Activated T-helper 17 cell treated with anti-CD3 and anti-CD28 coated beads, Interleukin-2, amount 50 U/mL, for 72 hours (primary cell): ENCODE data around the gene PPP3CB. TPM values are rescaled to one million over a fixed set of nuclear protein-coding genes. Genes with fewer than 3 reads are reported as not detected.
A peak's percentile ranks its signal among the peaks of the same experiment; 100 is the strongest.

Experiments used
- ATAC-seq: fragments of 150-1000 bp; cut with Tn5 transposase; replicated peaks from 2 replicates; pipeline ENCODE4 v1.10.0; 2021; ENCODE audit warnings: mild to moderate bottlenecking, moderate library complexity
- H3K27ac Mint-ChIP-seq: one replicate; pipeline ENCODE4 v1.8.0; 2022; ENCODE audit warnings: mixed read lengths
- H3K27me3 Mint-ChIP-seq: one replicate; pipeline ENCODE4 v1.8.0; 2022; ENCODE audit warnings: mixed read lengths
- H3K36me3 Mint-ChIP-seq: one replicate; pipeline ENCODE4 v1.8.0; 2022; ENCODE audit warnings: low read depth, mild to moderate bottlenecking, mixed read lengths
- H3K4me1 Mint-ChIP-seq: one replicate; pipeline ENCODE4 v1.8.0; 2022; ENCODE audit warnings: mixed read lengths
- H3K4me3 Mint-ChIP-seq: one replicate; pipeline ENCODE4 v1.8.0; 2022; ENCODE audit warnings: mild to moderate bottlenecking, mixed read lengths
- H3K9me3 Mint-ChIP-seq: one replicate; pipeline ENCODE4 v1.8.0; 2022; ENCODE audit warnings: mixed read lengths
- total RNA-seq, 2 donors: library from RNA; stranded (reverse); gene quantifications; one replicate each; pipeline ENCODE4 v1.2.3, GENCODE V29; 2022

PPP3CB gene
- total RNA-seq, 2 donors from 2014 or later = 43.9 to 50.1 TPM

DNA sequence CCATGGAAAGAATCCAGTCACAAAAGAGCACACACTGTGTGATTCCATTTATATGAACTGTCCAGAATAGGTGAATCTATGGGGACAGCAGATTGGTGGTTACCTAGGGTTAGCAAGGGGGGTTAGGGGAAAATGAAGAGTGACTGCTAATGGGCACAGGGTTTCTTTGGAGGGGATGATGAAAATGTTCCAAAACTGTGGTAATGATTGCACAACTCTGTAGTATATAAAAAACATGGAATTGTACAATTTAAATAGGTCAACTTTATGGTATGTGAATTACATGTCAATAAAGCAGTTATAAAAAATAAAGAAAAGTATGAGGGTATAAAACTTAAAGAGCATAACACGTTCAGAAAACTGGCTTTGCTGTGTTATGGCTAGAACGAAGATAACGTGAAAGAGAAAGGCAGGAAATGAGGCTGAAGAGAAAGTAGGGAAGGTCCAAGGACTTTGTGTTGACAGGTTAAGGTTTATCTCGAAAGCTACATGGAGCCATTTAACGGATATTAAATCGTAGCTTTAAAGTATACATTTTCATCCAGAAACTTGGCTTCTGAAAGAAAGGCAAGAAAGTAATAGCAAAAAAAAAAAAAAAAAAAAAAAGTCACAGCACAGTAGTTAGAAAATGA lies 36.0 kb downstream of the PPP3CB start:
- peaks cover 63% of the 10 kb centered on the region for H3K36me3 Mint-ChIP-seq
- no peaks in the 10 kb centered on the region for H3K27me3 Mint-ChIP-seq
- H3K9me3 Mint-ChIP-seq = no peaks in the 10 kb centered on the region
- no peak for ATAC-seq
- peak overlapping the region; percentile 27 for H3K27ac Mint-ChIP-seq
- H3K4me1 Mint-ChIP-seq = peaks cover 5% of the 10 kb centered on the region
- no peak overlapping the region for H3K4me3 Mint-ChIP-seq

- H3K9me3 Mint-ChIP-seq = no peaks in the 10 kb centered on the region
- H3K36me3 Mint-ChIP-seq = peaks cover 71% of the 10 kb centered on the region
- H3K4me3 Mint-ChIP-seq = no peak overlapping the region
- no peaks in the 10 kb centered on the region for H3K27me3 Mint-ChIP-seq
- H3K4me1 Mint-ChIP-seq = no peaks in the 10 kb centered on the region
- H3K27ac Mint-ChIP-seq = no peak overlapping the region
- ATAC-seq = no peak
These were observed 39.5 kb downstream of the PPP3CB start for GRCh38 chr10:73456187-73456890.

DNA sequence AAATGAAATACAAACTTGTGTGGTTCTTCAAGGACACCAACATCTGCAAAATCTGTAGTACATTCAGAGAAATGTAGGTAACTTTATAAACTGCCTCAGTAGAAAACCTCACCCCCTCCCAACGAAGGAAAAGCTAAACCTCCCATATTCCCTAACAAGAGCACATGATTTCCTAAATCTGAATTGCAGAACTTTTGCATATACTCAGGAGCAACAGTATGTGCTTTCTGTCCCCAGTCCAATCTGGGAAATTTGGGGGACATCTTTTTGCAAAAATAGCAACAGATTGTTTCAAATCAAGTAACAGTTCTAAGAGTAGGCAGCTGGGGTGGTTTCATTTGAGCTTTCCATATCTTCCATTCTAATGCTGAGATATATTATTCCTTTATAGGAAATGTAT lies 46.7 kb downstream of the PPP3CB start:
- H3K27ac Mint-ChIP-seq = no peak overlapping the region
- no peaks in the 10 kb centered on the region for H3K27me3 Mint-ChIP-seq
- no peaks in the 10 kb centered on the region for H3K9me3 Mint-ChIP-seq
- no peaks in the 10 kb centered on the region for H3K4me1 Mint-ChIP-seq
- H3K36me3 Mint-ChIP-seq = peaks cover 68% of the 10 kb centered on the region
- ATAC-seq = no peak
- no peak overlapping the region for H3K4me3 Mint-ChIP-seq

DNA sequence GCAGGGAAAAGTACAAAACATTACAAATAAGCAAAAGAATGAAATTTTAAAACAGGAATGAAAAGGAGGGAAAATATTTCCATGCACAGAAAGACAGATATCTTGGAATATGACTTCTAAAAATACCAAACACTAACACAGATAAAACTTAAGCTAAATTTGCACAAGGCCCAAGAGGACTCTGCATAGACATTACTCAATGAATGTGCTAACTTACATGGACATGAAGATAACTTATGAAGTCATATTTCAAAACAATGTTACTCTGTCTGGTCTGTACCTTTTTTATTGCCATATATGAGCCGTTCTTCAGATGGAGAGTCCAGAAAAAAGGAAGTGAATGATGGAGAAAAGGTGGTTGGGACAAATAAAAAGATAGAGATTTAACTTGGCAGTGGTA lies 47.4 kb downstream of the PPP3CB start:
- H3K36me3 Mint-ChIP-seq = peaks cover 66% of the 10 kb centered on the region
- no peak for ATAC-seq
- no peaks in the 10 kb centered on the region for H3K9me3 Mint-ChIP-seq
- H3K27me3 Mint-ChIP-seq = no peaks in the 10 kb centered on the region
- no peaks in the 10 kb centered on the region for H3K4me1 Mint-ChIP-seq
- H3K4me3 Mint-ChIP-seq = no peak overlapping the region
- peak overlapping the region; percentile 54 for H3K27ac Mint-ChIP-seq

DNA sequence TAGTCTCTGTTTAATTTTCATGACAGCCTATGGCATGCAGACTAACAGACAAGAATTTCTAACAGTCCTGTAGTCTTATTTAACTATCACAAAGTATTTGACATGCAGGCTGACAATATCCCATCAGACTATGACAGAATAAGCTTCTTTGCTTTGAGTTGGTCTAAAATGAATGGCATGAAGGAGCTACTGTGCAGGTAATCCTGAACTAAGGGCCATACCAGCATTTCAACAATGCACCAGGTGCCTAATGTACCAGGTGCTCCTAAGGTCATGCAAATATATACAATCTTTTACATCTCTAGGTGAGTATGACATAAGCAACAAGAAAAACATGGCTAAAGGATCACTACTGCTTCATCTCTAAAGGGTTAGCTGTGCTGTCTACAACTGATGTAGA lies 48.9 kb downstream of the PPP3CB start:
- Mint-ChIP-seq H3K9me3 (no peaks in the 10 kb centered on the region), H3K36me3 (peaks cover 63% of the 10 kb centered on the region), H3K4me3 (no peak overlapping the region), H3K4me1 (no peaks in the 10 kb centered on the region), H3K27me3 (no peaks in the 10 kb centered on the region), H3K27ac (no peak overlapping the region)
- ATAC-seq = no peak

DNA sequence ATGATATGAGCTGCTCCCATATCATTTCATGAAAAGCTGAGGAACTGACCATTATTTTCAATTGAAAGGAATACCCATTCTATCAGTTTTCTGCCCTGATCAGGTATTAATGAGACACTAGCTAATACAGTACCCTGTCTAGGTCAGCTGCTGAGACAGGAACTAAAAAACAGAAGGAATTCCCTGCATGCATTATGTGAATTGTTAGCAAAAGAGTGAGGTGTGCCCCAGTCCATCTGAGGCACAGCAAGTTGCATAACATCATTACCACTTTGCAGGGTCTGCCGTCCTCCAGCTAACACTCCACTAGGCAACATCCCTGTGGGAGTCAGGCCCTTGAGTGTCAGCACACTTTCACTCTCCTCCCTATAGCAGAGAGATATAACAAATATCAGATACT lies 51.4 kb downstream of the PPP3CB start:
- Mint-ChIP-seq H3K4me1 (peaks cover 5% of the 10 kb centered on the region), H3K4me3 (no peak overlapping the region), H3K27ac (no peak overlapping the region), H3K9me3 (no peaks in the 10 kb centered on the region), H3K36me3 (peaks cover 77% of the 10 kb centered on the region), H3K27me3 (no peaks in the 10 kb centered on the region)
- ATAC-seq = no peak

GRCh38 chr10:73439605-73440312 lies 56.1 kb downstream of the PPP3CB start:
- ATAC-seq = peak; percentile 96
- H3K4me1 Mint-ChIP-seq = peaks cover 15% of the 10 kb centered on the region
- H3K36me3 Mint-ChIP-seq = peaks cover 78% of the 10 kb centered on the region
- peak overlapping the region; percentile 37 for H3K27ac Mint-ChIP-seq
- no peaks in the 10 kb centered on the region for H3K27me3 Mint-ChIP-seq
- no peaks in the 10 kb centered on the region for H3K9me3 Mint-ChIP-seq
- no peak overlapping the region for H3K4me3 Mint-ChIP-seq

- Mint-ChIP-seq H3K9me3 (no peaks in the 10 kb centered on the region), H3K36me3 (peaks cover 71% of the 10 kb centered on the region), H3K4me3 (no peak overlapping the region), H3K27me3 (no peaks in the 10 kb centered on the region), H3K27ac (peak overlapping the region; percentile 37), H3K4me1 (peaks cover 18% of the 10 kb centered on the region)
- ATAC-seq = no peak
These were observed 56.8 kb downstream of the PPP3CB start for GRCh38 chr10:73439055-73439454.

DNA sequence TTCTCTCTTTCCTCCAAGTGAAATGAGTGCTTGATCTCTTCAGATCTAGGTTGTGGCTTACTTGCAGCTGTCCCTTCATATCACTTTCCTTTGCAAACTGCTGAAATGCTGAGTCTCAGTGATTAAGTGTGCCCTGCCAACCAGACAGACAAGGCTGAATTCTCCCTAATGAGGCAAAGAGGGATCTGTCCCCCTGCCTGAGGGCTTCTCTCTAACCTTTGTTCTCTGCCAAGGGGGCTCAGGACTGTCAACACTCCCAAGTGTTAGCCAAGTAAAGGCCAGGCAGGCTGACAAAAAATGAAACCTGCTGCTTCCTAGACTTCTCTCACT lies 62.3 kb downstream of the PPP3CB start, which contains the start of gene MSS51:
MSS51 (minus strand) TSS at position 24 of the 330 bp plus-strand sequence. CDS start 5,277 bp downstream, outside the sequence.
- ATAC-seq = peak; percentile 29
- no peak within 1 kb of the TSS for H3K4me3 Mint-ChIP-seq
- peaks cover 22% of the 10 kb centered on the region for H3K4me1 Mint-ChIP-seq
- peak within 1 kb of the TSS; percentile 78 for H3K27ac Mint-ChIP-seq
- peaks cover 39% of the 10 kb centered on the region for H3K36me3 Mint-ChIP-seq
- H3K27me3 Mint-ChIP-seq = no peaks in the 10 kb centered on the region
- no peaks in the 10 kb centered on the region for H3K9me3 Mint-ChIP-seq

DNA sequence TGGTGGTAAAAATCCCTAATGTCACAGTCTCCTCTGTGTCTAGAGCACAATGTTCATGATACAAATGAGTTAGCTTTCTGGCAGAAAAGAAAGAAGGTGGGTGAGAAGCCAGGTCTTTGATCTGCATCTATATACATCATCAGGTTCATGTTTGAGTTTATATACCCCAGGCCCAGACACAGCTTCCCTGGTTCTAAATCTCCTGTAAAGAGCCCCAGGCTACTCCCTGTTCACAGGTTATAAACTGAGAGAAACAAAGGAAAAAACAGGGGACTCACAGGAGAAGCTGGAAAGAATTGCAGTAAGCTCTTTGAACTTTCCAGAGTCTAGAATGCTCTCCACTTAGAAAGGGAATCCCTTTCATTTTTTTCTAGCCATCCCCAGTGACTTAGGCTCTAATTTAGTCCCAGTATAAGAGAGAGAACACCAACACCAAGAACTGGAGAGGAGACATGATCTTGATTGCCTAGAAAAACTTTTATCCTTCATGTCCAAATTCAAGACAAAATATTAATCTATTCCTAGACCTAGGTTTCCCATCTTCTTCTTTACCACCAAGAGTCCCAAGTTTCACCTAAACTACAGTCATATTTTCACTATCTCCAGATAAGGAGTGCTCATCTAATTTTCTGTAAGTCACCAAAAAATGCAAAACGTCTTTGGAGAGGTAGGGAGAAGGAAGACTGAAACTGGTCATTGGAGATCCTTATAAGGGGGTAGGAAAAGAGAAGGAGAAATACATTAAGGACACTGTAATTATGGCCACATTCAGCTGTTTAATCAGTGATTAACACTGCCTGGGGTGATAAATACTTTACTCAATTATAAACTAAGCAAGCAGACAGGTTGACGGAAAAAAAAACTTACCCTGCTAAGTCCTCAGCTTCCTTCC lies 62.9 kb downstream of the PPP3CB start:
- Mint-ChIP-seq H3K4me3 (no peak overlapping the region), H3K27ac (peak overlapping the region; percentile 78), H3K4me1 (peaks cover 22% of the 10 kb centered on the region), H3K36me3 (peaks cover 34% of the 10 kb centered on the region), H3K27me3 (no peaks in the 10 kb centered on the region), H3K9me3 (no peaks in the 10 kb centered on the region)
- ATAC-seq = no peak

GRCh38 chr10:73426318-73426717 lies 69.5 kb downstream of the PPP3CB start:
- ATAC-seq = no peak
- Mint-ChIP-seq H3K4me1 (no peaks in the 10 kb centered on the region), H3K27me3 (no peaks in the 10 kb centered on the region), H3K9me3 (no peaks in the 10 kb centered on the region), H3K4me3 (no peak overlapping the region), H3K36me3 (peaks cover 73% of the 10 kb centered on the region), H3K27ac (no peak overlapping the region)

DNA sequence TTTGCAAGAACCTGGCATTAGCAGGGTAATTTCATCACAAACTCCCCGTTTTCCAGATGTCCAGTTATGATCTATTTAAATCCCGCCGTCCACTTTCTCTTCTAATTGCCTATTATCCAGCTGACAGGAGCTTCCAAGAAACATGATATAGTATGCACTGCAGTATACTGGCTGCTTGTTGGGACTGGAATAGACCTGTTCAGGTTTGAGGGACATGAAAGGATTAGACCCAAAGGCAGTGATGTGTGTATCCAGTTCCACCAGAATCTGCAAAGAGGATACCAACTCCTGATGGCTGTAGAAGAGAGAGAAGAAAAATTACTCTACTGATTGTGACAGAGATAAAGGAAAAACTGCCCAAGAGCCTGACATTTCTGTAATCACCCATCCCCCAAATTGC lies 71.3 kb downstream of the PPP3CB start:
- H3K27me3 Mint-ChIP-seq = no peaks in the 10 kb centered on the region
- no peaks in the 10 kb centered on the region for H3K9me3 Mint-ChIP-seq
- no peaks in the 10 kb centered on the region for H3K4me1 Mint-ChIP-seq
- H3K36me3 Mint-ChIP-seq = peaks cover 64% of the 10 kb centered on the region
- no peak overlapping the region for H3K27ac Mint-ChIP-seq
- ATAC-seq = no peak
- H3K4me3 Mint-ChIP-seq = no peak overlapping the region

- Mint-ChIP-seq H3K9me3 (no peaks in the 10 kb centered on the region), H3K27ac (no peak overlapping the region), H3K4me3 (no peak overlapping the region), H3K27me3 (no peaks in the 10 kb centered on the region), H3K36me3 (peaks cover 63% of the 10 kb centered on the region), H3K4me1 (no peaks in the 10 kb centered on the region)
- no peak for ATAC-seq
These were observed 72.5 kb downstream of the PPP3CB start for GRCh38 chr10:73423309-73423708.

DNA sequence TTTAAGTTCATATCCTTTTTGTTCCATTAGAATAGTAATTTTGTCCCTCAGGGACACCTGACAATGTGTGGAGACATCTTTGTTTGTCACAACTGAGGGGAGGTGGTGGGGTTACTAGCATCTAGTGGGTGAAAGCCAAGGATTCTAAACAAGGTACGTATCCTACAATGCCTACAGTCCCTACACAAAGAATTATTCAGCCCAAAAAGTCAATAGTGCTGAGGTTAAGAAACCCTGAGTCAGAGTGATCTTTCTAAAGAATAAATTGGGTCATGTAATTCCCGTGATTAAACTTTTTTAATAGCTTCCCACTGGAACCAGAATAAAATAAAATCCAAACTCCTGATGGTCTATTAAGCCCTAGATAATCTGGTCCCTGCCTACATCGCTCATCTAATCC lies 79.3 kb downstream of the PPP3CB start:
- Mint-ChIP-seq H3K36me3 (peaks cover 20% of the 10 kb centered on the region), H3K27me3 (no peaks in the 10 kb centered on the region), H3K4me1 (peaks cover 7% of the 10 kb centered on the region), H3K4me3 (no peak overlapping the region), H3K27ac (no peak overlapping the region), H3K9me3 (no peaks in the 10 kb centered on the region)
- ATAC-seq = no peak
